Central memory CD8-positive, alpha-beta T cell (primary cell): Measurements from ENCODE around the gene REL.

Experiments used
- ATAC-seq: fragments of 150-1000 bp; cut with Tn5 transposase; replicated peaks from 2 replicates; pipeline ENCODE4 v1.10.0; 2022; ENCODE audit warnings: mild to moderate bottlenecking, moderate FRiP score, moderate number of reproducible peaks; ENCODE audit not compliant: poor library complexity, severe bottlenecking; ENCODE audit errors: extremely low read depth
- DNase-seq, 2 donors: peaks; one replicate each; pipeline ENCODE4 v3.0.0; 2021; ENCODE audit warnings: low spot score in 2 of 2
- H3K27ac Mint-ChIP-seq: one replicate; pipeline ENCODE4 v1.8.0; 2022; ENCODE audit warnings: low read depth, mild to moderate bottlenecking, moderate library complexity, mixed read lengths
- H3K27me3 Mint-ChIP-seq: one replicate; pipeline ENCODE4 v1.8.0; 2022; ENCODE audit warnings: mixed read lengths
- H3K36me3 Mint-ChIP-seq: one replicate; pipeline ENCODE4 v1.8.0; 2022; ENCODE audit warnings: mild to moderate bottlenecking, moderate library complexity, mixed read lengths; ENCODE audit not compliant: insufficient read depth
- H3K4me1 Mint-ChIP-seq: one replicate; pipeline ENCODE4 v1.8.0; 2022; ENCODE audit warnings: mixed read lengths
- H3K4me3 Mint-ChIP-seq: one replicate; pipeline ENCODE4 v1.8.0; 2022; ENCODE audit warnings: mild to moderate bottlenecking, moderate library complexity, mixed read lengths
- H3K9me3 Mint-ChIP-seq: one replicate; pipeline ENCODE4 v1.8.0; 2022; ENCODE audit warnings: mixed read lengths

The REL gene

GRCh38 chr2:60961457-60961856, 80.1 kb downstream of the REL start:
- H3K4me3 Mint-ChIP-seq: no peak overlapping the region
- no peak for ATAC-seq
- H3K9me3 Mint-ChIP-seq: no peaks in the 10 kb centered on the region
- no peaks in the 10 kb centered on the region for H3K36me3 Mint-ChIP-seq
- no peaks in the 10 kb centered on the region for H3K27me3 Mint-ChIP-seq
- H3K4me1 Mint-ChIP-seq: peaks cover 7% of the 10 kb centered on the region
- H3K27ac Mint-ChIP-seq: no peak overlapping the region
- no peak for DNase-seq

DNA sequence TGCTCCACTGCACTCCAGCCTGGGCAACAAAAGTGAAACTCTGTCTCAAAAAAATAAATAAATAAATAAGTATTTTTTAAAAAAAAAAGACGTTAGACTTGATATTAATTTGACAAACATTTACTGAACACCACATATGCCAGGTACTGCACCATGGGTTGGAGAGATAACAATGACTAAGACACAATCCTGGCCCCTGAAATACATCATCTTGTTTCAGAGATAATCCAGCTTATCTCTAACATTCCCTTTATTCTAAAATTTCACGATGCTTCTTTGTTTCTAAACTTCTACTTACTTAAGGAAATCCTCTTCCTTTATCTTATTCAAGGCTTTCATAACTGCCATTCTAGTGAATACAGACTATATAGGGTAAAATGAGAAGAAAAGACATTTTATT, 81.2 kb downstream of the REL start:
- ATAC-seq: no peak
- H3K27me3 Mint-ChIP-seq: no peaks in the 10 kb centered on the region
- H3K4me3 Mint-ChIP-seq: no peak overlapping the region
- H3K4me1 Mint-ChIP-seq: peaks cover 12% of the 10 kb centered on the region
- no peaks in the 10 kb centered on the region for H3K36me3 Mint-ChIP-seq
- no peak overlapping the region for H3K27ac Mint-ChIP-seq
- no peak for DNase-seq
- H3K9me3 Mint-ChIP-seq: no peaks in the 10 kb centered on the region

DNA sequence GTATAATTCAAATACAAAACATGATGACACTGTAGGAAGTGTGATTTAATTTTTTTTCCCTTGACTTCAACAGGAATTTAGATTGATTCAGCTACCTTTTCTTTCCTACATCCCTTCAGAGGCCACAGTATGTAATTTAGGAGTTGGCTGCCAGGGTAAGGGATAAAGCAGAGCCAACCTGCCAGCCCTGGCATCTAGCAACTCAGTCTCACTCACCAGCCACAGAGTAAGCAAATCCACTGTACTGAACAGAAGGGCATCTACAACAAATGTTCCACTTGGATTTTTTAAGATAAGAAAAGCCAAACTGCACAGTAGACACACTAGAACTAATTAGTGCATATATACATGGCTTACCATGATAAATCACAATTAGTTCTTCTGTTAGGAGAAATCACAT, 81.8 kb downstream of the REL start:
- Mint-ChIP-seq H3K9me3 (no peaks in the 10 kb centered on the region), H3K27me3 (no peaks in the 10 kb centered on the region), H3K27ac (no peak overlapping the region), H3K4me3 (no peak overlapping the region), H3K36me3 (no peaks in the 10 kb centered on the region), H3K4me1 (peaks cover 12% of the 10 kb centered on the region)
- DNase-seq: no peak
- ATAC-seq: no peak

DNA sequence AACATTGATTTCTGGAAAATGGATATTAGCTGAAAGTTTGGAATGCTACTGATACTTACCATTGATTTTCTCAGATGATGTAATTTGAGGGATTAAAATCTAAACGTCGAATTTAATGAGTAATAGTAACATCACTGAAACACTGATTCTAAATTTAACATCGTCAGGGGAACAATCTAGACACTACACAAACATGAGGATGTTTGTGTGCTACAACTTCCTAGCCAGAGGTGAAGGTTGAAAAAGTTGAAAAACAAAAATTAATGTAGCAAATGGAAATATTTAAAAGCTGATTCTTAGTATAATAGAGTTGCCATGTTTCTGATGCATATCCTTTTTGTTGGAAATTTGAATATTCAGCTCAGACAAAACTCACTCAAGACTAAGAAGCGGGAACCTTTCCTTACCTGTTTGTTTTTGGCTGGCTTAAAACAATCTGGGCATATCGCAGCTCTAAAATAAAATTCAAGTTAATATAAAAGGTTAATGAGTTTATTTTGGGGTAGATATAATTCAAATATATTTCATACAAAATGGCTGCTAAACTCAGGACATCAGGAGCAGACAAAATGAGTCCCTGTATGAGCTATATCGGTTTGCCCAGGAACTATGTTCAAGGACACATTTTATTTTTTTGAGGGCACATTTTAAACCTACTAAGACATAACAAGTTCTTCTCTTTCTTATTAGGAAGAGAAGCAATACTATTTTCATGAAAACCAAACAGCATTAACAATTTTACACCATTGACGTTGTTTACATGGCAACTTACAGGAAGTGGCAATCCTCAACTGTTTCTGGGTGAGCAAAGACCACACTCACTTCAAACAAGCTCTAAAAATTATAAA, 83.5 kb downstream of the REL start:
- Mint-ChIP-seq H3K4me1 (peaks cover 12% of the 10 kb centered on the region), H3K9me3 (no peaks in the 10 kb centered on the region), H3K36me3 (no peaks in the 10 kb centered on the region), H3K4me3 (peak overlapping the region; percentile 36), H3K27me3 (no peaks in the 10 kb centered on the region), H3K27ac (peak overlapping the region; percentile 91)
- ATAC-seq (peak; percentile 89), DNase-seq (no peak)

DNA sequence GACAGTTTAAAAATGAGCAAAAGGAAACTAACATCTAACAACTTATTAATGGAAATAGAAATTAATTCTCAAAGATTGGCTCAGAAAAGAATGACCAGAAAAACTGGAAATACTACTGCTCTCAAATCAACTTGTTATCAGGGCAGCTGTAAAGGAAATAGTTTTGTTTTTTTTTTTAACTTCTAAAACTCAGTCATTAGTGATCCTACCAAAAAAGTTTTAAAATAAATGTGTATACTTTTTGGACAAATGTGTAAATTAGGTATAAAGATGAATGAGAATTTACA, 84.1 kb downstream of the REL start:
- Mint-ChIP-seq H3K4me1 (peaks cover 12% of the 10 kb centered on the region), H3K4me3 (peak overlapping the region; percentile 36), H3K9me3 (no peaks in the 10 kb centered on the region), H3K27me3 (no peaks in the 10 kb centered on the region), H3K27ac (peak overlapping the region; percentile 91), H3K36me3 (no peaks in the 10 kb centered on the region)
- DNase-seq (no peak), ATAC-seq (no peak)

DNA sequence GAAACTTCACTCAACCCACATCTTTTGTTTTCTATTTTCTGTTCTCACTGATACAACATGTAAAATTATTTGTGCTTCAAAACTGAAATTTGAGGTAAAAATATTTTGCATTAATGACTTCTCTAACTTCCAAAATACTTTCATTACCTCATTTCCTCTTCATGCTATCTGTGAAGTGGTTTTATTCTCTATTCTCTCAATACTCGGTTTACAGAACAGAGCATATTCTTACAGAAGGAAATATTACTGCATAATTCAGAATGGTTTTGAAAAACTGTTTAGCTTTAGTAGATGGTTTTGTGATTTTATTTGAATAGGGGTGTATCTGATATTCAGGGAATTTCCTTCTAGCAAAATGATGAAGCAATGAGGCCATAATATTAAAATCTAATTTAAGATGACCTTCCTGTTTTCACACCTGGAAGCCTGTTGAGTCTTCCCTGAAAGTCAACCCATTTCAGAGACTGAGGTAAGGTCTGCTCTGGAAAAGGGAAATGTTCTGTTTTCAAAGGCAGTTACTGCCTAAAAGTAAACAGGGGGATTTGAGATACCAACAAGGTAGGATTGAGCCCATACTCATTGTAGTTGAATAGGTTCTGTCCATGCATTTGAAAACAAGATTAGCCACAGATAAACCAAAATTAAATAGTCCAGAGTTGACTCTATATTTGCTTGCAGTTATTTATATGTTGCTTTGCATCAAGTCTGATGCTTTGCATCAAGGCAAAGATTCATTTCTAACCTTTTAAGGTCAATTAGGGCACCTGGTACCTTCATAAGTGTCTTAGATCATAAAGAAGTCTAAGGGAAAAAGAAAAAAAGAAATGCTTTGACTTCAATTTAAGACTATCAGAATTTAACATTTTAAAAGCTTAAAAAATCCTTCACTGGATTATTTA, 85.4 kb downstream of the REL start:
- H3K4me3 Mint-ChIP-seq: peak overlapping the region; percentile 61
- no peak for ATAC-seq
- H3K27ac Mint-ChIP-seq: peak overlapping the region; percentile 80
- no peaks in the 10 kb centered on the region for H3K36me3 Mint-ChIP-seq
- DNase-seq: no peak
- peaks cover 12% of the 10 kb centered on the region for H3K4me1 Mint-ChIP-seq
- no peaks in the 10 kb centered on the region for H3K9me3 Mint-ChIP-seq
- H3K27me3 Mint-ChIP-seq: no peaks in the 10 kb centered on the region

DNA sequence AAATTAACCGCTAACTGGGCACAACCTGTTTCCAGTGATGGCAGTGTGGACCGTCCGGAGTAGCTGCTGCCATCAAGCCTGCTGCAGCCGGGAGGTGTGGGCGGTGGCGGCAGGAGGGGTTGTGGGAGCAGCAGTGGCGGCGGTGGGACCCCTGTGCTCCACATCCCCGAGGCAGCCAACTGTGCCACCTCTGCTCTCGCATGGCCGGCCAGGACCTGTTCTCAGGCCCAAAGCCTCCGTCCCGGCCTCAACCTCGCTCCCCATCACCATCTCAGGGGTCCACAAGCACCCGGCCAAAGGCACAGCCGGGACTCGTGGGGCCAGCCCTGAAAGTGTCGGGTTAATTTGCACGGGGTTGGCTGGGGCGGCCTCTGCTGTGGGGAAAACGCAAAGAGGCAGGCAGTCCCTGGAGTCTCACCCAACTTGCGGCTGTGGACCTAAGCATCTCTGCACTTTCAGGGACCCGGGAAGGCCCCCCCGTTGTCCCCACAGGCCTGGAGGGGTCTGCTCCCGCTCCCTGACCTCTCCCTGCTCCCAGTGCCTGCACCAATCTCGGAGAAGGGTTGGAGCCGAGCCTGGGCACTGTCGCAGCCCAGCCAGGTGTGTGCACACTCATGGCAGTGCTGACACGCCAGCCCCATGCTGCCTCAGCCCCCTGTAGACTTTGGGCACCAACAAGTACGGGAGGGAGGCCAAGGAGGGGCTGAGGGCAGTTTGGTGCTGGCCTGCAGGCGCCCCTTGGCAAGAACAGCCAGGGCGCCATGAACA, 91.7 kb downstream of the REL start:
- no peak for DNase-seq
- H3K27ac Mint-ChIP-seq: no peak overlapping the region
- peaks cover 5% of the 10 kb centered on the region for H3K36me3 Mint-ChIP-seq
- H3K27me3 Mint-ChIP-seq: no peaks in the 10 kb centered on the region
- H3K4me1 Mint-ChIP-seq: no peaks in the 10 kb centered on the region
- no peak overlapping the region for H3K4me3 Mint-ChIP-seq
- no peak for ATAC-seq
- H3K9me3 Mint-ChIP-seq: no peaks in the 10 kb centered on the region

DNA sequence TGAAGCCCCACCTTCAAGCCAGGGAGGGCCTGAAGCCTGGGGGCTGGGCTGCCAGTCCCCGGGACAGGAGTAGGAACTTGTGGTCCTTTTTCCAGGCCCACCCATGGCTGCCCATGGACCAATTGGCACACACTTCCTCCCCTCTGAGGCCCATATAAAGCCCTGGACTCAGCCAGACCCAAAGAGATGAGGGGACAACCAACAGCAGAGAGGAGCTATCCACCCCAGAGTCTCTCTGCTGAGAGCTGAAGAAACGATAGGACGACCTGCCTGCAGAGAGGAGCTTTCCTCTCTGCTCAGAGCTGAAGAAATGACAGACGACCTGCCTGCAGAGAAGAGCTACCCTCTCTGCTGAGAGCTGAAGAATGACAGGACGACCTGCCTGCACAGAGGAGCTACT, 92.3 kb downstream of the REL start:
- Mint-ChIP-seq H3K4me1 (no peaks in the 10 kb centered on the region), H3K4me3 (no peak overlapping the region), H3K27ac (peak overlapping the region; percentile 51), H3K27me3 (no peaks in the 10 kb centered on the region), H3K36me3 (peaks cover 5% of the 10 kb centered on the region), H3K9me3 (no peaks in the 10 kb centered on the region)
- DNase-seq: no peak
- ATAC-seq: no peak

- Mint-ChIP-seq H3K27ac (no peak overlapping the region), H3K36me3 (peaks cover 5% of the 10 kb centered on the region), H3K4me3 (no peak overlapping the region), H3K27me3 (no peaks in the 10 kb centered on the region), H3K4me1 (peaks cover 6% of the 10 kb centered on the region), H3K9me3 (no peaks in the 10 kb centered on the region)
- ATAC-seq: no peak
- DNase-seq: no peak
These were observed 93.3 kb downstream of the REL start for GRCh38 chr2:60974652-60975051.
